GM19193 (cell line): Measurements from ENCODE around the gene VPS29.

Source experiments
- POLR2A ChIP-seq: IDR thresholded peaks from 4 replicates; pipeline ENCODE4 v1.6.1; 2011; ENCODE audit not compliant: insufficient read depth, insufficient read length; ENCODE audit errors: extremely low read depth

VPS29 gene

DNA sequence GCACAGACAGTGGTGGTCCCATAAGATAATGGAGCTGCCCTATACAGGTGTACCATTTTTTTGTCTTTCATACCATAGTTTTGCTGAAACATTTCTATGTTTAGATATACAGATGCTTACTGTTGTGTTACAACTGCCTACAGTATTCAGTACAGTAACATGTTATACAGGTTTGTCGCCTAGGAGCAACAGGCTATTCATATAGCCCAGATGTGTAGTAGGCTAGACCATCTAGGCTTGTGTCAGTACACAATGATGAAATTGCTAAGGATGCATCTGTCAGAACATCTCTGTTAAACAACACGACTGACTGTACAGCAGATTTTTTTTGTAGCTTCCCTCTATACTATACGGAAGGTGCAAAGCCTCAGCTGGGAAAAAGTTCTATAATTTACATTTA lies 30.7 kb upstream of the VPS29 start:
- TF ChIP-seq POLR2A: no peak

DNA sequence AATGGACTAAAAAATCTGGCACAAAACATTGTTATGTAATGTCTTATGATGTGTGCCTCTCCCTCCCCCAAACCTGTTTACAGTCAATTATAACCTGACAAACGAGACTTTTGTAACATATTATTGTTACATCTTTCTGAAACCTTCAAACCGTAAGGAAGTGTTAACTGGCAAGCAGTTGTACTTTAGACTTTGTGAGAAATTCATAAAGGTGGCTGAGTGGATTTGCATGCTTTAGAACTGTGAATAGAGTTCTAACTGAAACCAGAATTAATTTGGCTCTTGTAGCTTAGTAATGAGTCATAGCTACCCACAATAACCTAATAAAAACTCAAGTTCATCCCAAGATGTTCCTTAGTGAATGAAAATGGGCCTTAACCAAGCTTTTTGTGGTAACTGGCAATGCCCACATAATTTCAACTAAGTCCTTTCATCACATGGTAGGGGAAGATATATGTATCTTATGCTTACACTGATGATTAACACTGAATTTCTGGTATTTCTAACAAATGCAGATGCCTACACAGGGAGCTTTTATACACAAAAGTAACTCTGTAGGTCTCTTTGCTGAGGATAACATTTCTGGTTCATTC lies 29.9 kb upstream of the VPS29 start:
- TF ChIP-seq POLR2A: no peak

- no peak for TF ChIP-seq POLR2A
These were observed 28.6 kb upstream of the VPS29 start for GRCh38 chr12:110530511-110530910.

DNA sequence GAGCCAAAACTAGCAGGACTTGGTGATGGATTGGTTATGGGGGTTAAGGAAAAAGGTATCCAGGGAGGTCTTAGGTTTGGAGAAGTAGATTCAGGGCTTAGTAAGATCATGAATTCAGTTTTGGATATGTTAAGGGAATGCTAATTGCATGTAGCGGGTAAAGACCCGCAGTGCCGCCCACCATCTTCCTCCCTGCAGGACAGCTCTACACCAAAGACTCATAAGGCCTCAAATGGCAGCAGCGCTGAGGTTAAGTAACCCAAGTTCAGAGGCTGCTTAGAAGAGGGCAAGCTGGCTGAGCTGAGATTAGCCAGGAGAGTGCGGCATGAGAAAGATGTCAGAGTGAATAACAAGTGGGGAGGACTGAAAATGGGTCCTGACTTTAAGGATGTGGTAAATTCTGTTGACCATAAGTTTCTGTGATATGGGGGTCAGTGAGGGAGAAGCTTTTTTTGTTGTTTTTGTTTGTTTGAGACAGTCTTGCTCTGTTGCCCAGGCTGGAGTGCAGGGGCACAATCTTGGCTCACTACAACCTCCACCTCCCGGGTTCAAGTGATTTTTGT lies 26.4 kb upstream of the VPS29 start:
- TF ChIP-seq POLR2A: no peak

GRCh38 chr12:110516995-110517394 lies 15.1 kb upstream of the VPS29 start:
- TF ChIP-seq POLR2A: no peak

- no peak for TF ChIP-seq POLR2A
These were observed 12.5 kb upstream of the VPS29 start for GRCh38 chr12:110514363-110514762.

GRCh38 chr12:110513842-110514241 lies 11.9 kb upstream of the VPS29 start:
- no peak for TF ChIP-seq POLR2A

- no peak for TF ChIP-seq POLR2A
These were observed 6.2 kb upstream of the VPS29 start for GRCh38 chr12:110508071-110508586.

DNA sequence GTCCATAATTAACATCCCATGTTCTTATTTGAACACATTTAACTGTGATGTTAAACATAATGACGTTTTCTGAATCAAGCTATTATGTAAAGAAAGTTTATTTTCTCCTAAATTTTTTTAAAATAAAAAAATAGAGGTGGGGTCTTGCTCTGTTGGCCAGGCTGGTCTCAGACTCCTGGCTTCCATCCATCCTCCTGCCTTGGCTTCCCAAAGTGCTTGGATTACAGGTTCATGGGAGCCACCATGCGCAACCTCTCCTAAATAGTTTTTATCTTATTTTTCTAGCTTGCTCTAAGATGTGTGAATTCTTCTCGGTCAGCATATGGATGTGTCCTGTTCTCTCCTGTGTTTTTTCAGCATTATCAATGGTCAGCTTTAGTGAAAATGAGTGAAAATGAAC lies 3.4 kb upstream of the VPS29 start:
- no peak for TF ChIP-seq POLR2A

DNA sequence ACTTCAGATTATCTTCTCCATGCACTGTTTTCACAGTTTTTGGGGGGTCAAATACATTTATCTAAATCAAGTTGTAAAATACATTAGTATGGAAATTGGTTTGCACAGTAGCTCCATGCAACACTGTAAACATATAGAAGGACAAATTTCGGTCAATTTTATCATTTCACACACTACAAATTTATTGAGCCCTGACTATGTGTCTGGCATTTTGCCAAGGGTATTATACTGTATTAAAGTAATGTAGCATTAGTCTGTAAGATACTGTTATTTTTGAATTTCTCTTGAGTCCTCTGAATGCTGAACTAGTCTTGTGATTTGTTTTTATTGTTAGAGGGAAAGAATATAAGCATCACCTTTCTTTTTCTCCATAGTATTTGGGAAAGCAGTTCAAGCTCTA lies 1.5 kb upstream of the VPS29 start:
- no peak for TF ChIP-seq POLR2A

DNA sequence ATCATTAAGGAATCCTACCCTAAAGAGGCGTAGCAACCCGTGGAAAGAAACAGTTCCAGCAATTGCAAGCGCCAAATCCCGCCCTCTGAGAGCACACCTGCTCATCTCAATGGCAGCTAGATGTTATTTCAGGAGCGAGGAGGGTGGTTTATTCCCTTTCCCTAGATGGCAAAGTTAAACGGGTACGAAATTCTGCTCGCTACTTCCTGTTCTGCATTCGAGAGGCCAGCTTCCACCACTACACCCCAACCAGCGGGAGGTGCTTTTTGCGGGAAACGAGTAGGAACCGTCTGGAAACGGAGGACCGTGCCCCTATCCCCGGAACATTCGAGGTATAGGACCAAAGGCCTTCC lies 536 bp downstream of the VPS29 start:
- TF ChIP-seq POLR2A: no peak

- TF ChIP-seq POLR2A: no peak
These were observed 2.8 kb downstream of the VPS29 start for GRCh38 chr12:110498984-110499706.

GRCh38 chr12:110475426-110475825 lies 26.5 kb downstream of the VPS29 start:
- TF ChIP-seq POLR2A: no peak

GRCh38 chr12:110468214-110469048 lies 33.5 kb downstream of the VPS29 start, which contains the start of the genes FAM216A and GPN3:
TSS of gene FAM216A (plus strand) at chr12:110468845. CDS start at chr12:110468876, 31 bp downstream.
TSS of gene GPN3 (minus strand) at chr12:110468257. CDS start at chr12:110468203, 54 bp downstream.
- peak; percentile 88 for TF ChIP-seq POLR2A

- no peak for TF ChIP-seq POLR2A
These were observed 34.1 kb downstream of the VPS29 start for GRCh38 chr12:110467847-110468213.
